ENCODE results near the gene CES3.
A peak's percentile ranks its signal among the peaks of the same experiment; 100 is the strongest.

Gene CES3

DNA sequence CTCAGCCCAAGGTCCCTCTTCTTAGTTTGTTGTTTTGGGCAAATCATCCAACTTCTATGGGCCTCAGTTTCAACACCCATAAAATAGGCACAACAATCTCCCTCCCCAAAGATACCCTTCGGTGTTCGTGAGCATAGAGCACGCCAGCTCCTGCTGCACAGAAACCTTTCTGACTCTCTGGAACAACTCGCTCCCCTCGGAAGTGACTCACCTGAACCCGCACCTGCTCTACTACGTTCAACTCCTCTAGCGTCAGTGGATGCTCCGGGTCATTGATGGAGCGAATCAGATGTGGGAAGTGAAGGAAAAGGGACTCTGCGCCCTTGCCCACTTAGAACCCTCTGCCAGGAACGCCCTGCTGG is 27.3 kb upstream of the CES3 start:
- H3K27ac ChIP-seq (ENCODE audit: extremely low read depth, low read depth, low read length): peak overlapping the region; percentile 72; the same call in 1 of the 2 replicates
- ChIA-PET CTCF (interaction anchor here (0.8 to 2.4 kb wide), 4 partner anchors 28 to 66 kb away, joined by 3 to 20 read pairs (median 4); partner anchors contain the start of gene CES3), POLR2A (interaction anchor here (0.8 to 1.0 kb wide), 3 partner anchors 34 to 60 kb away, joined by 3 to 10 read pairs (median 5); partner anchors contain the start of gene PDP2)
- peaks cover 4 to 35% of the 10 kb centered on the region in 2 experiments; a peak in 2 of 3 replicates for H3K36me3 ChIP-seq (ENCODE audit: control insufficient read depth in 2 of 2, insufficient read depth in 1 of 2, low read length in 2 of 2)
- TF ChIP-seq ZNF692 (tag by site-specific recombination; IDR thresholded peaks at IDR 0.05) (no peak), ZFHX2 (tag by site-specific recombination; conservative IDR thresholded peaks at IDR 0.05) (no peak), WT1 (tag by site-specific recombination; IDR thresholded peaks at IDR 0.05) (no peak), GLIS2 (tag by site-specific recombination; IDR thresholded peaks at IDR 0.05) (no peak), SETDB1 (IDR thresholded peaks at IDR 0.05; ENCODE audit: insufficient read length, low read length) (no peak), SCRT2 (tag by site-specific recombination; IDR thresholded peaks at IDR 0.05) (no peak)
- H3K9me3 ChIP-seq (ENCODE audit: control insufficient read depth, insufficient read depth, low read depth, low read length): no peaks in the 10 kb centered on the region
- peaks cover 2% of the 10 kb centered on the region; the same call in 1 of the 2 replicates for H3K4me1 ChIP-seq (ENCODE audit: control insufficient read depth, insufficient read depth, low read length)
- peak overlapping the region; percentile 83 for H3K4me3 ChIP-seq (ENCODE audit: low read depth, low read length)

DNA sequence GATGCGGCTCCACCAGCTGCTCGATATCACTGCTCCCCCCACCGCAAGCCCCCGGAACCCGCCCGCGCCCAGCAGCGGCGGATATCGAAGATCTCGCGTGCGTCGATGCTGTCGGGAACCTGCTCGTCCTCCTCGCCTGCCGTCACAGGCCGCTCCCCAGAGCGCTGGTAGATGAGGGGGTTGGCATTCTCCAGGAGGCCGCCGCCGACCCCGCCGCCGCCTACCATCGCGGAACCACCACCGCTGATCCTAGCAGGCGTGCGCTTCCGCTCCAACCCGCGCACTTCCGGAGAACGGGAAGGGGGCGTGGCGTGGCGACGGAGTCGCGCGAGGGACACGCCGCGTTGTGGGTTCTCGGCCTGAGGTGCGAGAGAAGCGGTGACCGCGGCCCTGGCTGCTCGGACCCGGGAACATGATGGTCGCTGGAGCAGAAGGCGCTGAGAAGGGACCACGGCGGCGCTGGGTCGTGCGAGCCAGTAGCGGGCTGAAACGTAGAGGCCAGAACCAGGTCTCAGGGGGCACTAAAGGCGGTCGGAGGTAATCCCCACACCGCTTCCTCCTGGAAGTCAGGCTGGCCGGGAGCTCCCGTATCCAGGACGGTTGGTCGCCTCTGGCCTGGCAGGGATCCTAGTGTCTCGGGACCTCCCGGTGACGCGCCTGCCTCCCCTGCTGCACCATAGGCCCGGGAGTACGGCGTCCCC is 26.8 kb upstream of the CES3 start, which contains the start of gene CIAO2B:
Gene CIAO2B, minus strand, starts transcription at position 265 of the 701 bp plus-strand sequence. Its CDS starts 38 bp downstream, at position 227.
- ChIA-PET CTCF (interaction anchor here (1.0 to 2.4 kb wide), 3 partner anchors 13 to 39 kb away, joined by 4 to 20 read pairs (median 4); partner anchors contain the start of gene CES3), POLR2A (interaction anchor here (0.6 to 1.0 kb wide), 4 partner anchors 24 to 60 kb away, joined by 3 to 10 read pairs (median 4); partner anchors contain the start of gene PDP2)
- Histone ChIP-seq H3K4me1 (ENCODE audit: control insufficient read depth, insufficient read depth, low read length) (peaks cover 2% of the 10 kb centered on the region; the same call in 1 of the 2 replicates), H3K36me3 (ENCODE audit: control insufficient read depth in 2 of 2, insufficient read depth in 1 of 2, low read length in 2 of 2) (peaks cover 4 to 40% of the 10 kb centered on the region in 2 experiments; a peak in 2 of 3 replicates), H3K4me3 (ENCODE audit: low read depth, low read length) (peak within 1 kb of the TSS; percentile 83), H3K9me3 (ENCODE audit: control insufficient read depth, insufficient read depth, low read depth, low read length) (no peaks in the 10 kb centered on the region), H3K27ac (ENCODE audit: extremely low read depth, low read depth, low read length) (peak within 1 kb of the TSS; percentile 72)
- TF ChIP-seq TRIM28 (IDR thresholded peaks at IDR 0.05; ENCODE audit: borderline replicate concordance, low read length) (no peak), ZNF184 (tag by site-specific recombination; IDR thresholded peaks at IDR 0.05) (no peak), YY1 (tag by site-specific recombination; IDR thresholded peaks at IDR 0.05) (no peak), ZNF174 (tag by site-specific recombination; IDR thresholded peaks at IDR 0.05) (no peak), ZNF600 (tag by site-specific recombination; IDR thresholded peaks at IDR 0.05) (peak; percentile 46; the same call in 1 of the 2 replicates), ZNF423 (tag by site-specific recombination; IDR thresholded peaks at IDR 0.05) (no peak), ZNF830 (tag by site-specific recombination; IDR thresholded peaks at IDR 0.05; ENCODE audit: low read depth) (no peak), HOXD13 (CRISPR knock-in tag; IDR thresholded peaks at IDR 0.05; ENCODE audit: borderline replicate concordance) (no peak), ZNF792 (tag by site-specific recombination; IDR thresholded peaks at IDR 0.05) (no peak), ZNF561 (tag by site-specific recombination; IDR thresholded peaks at IDR 0.05; ENCODE audit: borderline replicate concordance) (peak; percentile 50; the same call in 1 of the 2 replicates), KLF8 (tag by site-specific recombination; IDR thresholded peaks at IDR 0.05) (peak; percentile 54; the same call in 1 of the 2 replicates), BCL6B (tag by site-specific recombination; IDR thresholded peaks at IDR 0.05) (no peak), KLF7 (tag by site-specific recombination; IDR thresholded peaks at IDR 0.05; ENCODE audit: borderline replicate concordance) (no peak; the same call in 1 of the 2 replicates), ZNF660 (tag by site-specific recombination; IDR thresholded peaks at IDR 0.05) (peak; percentile 78), ZNF791 (tag by site-specific recombination; IDR thresholded peaks at IDR 0.05) (no peak), ZNF777 (tag by site-specific recombination; IDR thresholded peaks at IDR 0.05; ENCODE audit: borderline replicate concordance) (no peak), ZNF311 (tag by site-specific recombination; IDR thresholded peaks at IDR 0.05; ENCODE audit: borderline replicate concordance) (no peak), OVOL3 (tag by site-specific recombination; IDR thresholded peaks at IDR 0.05) (peak; percentile 91)
- TF ChIP-seq, protein P1, sequence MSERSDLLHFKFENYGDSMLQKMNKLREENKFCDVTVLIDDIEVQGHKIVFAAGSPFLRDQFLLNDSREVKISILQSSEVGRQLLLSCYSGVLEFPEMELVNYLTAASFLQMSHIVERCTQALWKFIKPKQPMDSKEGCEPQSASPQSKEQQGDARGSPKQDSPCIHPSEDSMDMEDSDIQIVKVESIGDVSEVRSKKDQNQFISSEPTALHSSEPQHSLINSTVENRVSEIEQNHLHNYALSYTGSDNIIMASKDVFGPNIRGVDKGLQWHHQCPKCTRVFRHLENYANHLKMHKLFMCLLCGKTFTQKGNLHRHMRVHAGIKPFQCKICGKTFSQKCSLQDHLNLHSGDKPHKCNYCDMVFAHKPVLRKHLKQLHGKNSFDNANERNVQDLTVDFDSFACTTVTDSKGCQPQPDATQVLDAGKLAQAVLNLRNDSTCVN (tag by site-specific recombination; optimal IDR thresholded peaks at IDR 0.05): peak; percentile 91

Measured in HEK293 (cell line).